Kidney epithelial cell (primary cell): ENCODE measurements around the gene KRTAP19-8. TPM values are rescaled to one million over a fixed set of nuclear protein-coding genes. Genes with fewer than 3 reads are reported as not detected.

Source experiments
- DNase-seq: peaks from one replicate; pipeline ENCODE4 v3.0.0-alpha.2; 2010; ENCODE audit warnings: low read depth
- H3K27me3 ChIP-seq: 2 replicates; pipeline ENCODE4 v1.6.0; 2011; ENCODE audit warnings: low read length; ENCODE audit not compliant: control insufficient read depth, insufficient read depth
- H3K36me3 ChIP-seq: 2 replicates; pipeline ENCODE4 v1.5.1; 2011; ENCODE audit warnings: low read length; ENCODE audit not compliant: control insufficient read depth, insufficient read depth
- H3K4me3 ChIP-seq: 2 replicates; pipeline ENCODE4 v1.5.1; 2011; ENCODE audit warnings: low read depth, mild to moderate bottlenecking, control low read depth, low read length
- total RNA-seq: library from RNA; depleted of rRNA; stranded (reverse); fragments of >200 nt; gene quantifications from 2 replicates; pipeline ENCODE4 v1.2.3, GENCODE V29; 2015
- TF ChIP-seq, protein P1 (sequence below): IDR thresholded peaks from 2 replicates; pipeline ENCODE4 v1.5.1; 2011; ENCODE audit warnings: mild to moderate bottlenecking, moderate library complexity, low read length, control low read depth, inconsistent platforms; ENCODE audit not compliant: insufficient read depth, poor library complexity, severe bottlenecking

KRTAP19-8 gene
- total RNA-seq, 1 donor from 2014 or later = not detected

DNA sequence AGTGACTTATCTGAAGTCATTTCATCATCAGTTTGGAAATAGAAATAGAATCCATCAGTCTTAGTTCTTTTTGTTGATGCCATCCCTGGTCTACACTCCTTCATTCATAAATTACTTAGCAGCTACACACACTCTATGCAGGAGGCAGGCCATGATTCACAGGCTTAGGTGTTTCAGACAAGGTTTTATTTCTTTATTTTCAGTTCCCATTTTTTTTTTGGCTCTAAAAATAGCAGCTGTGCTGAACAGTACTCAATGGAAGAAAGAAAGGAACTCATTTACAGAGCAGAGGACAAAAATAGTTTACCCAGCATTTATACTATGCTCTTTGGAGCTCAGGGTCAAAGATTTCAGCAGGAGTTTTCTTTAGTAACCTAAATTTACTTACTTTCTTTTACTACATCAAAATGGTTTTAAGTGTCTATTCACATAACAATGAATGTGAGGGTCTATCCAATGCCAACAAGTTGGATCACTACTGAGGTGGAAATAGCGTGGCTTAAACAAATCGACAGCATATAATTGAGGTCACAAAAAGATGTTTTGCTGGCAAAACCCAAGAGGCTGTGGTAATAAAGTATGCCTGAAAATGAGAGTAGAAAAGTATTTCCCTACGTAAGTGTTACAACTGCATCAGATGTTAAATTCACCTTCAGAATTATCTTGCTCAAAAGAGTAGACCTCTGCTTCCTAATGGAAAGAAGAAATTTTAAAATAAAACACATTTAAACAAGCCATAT is 7.7 kb downstream of the KRTAP19-8 start:
- H3K36me3 ChIP-seq = no peaks in the 10 kb centered on the region
- H3K4me3 ChIP-seq = no peak overlapping the region
- no peaks in the 10 kb centered on the region for H3K27me3 ChIP-seq
- no peak for DNase-seq
- TF ChIP-seq, protein P1, sequence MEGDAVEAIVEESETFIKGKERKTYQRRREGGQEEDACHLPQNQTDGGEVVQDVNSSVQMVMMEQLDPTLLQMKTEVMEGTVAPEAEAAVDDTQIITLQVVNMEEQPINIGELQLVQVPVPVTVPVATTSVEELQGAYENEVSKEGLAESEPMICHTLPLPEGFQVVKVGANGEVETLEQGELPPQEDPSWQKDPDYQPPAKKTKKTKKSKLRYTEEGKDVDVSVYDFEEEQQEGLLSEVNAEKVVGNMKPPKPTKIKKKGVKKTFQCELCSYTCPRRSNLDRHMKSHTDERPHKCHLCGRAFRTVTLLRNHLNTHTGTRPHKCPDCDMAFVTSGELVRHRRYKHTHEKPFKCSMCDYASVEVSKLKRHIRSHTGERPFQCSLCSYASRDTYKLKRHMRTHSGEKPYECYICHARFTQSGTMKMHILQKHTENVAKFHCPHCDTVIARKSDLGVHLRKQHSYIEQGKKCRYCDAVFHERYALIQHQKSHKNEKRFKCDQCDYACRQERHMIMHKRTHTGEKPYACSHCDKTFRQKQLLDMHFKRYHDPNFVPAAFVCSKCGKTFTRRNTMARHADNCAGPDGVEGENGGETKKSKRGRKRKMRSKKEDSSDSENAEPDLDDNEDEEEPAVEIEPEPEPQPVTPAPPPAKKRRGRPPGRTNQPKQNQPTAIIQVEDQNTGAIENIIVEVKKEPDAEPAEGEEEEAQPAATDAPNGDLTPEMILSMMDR = no peak

- TF ChIP-seq, protein P1 = no peak
- Histone ChIP-seq H3K27me3 (no peaks in the 10 kb centered on the region), H3K4me3 (no peak overlapping the region), H3K36me3 (no peaks in the 10 kb centered on the region)
- DNase-seq = no peak
Measured at GRCh38 chr21:31023680-31024079, 14.6 kb downstream of the KRTAP19-8 start.

GRCh38 chr21:31022306-31022705 is 16.0 kb downstream of the KRTAP19-8 start:
- Histone ChIP-seq H3K36me3 (no peaks in the 10 kb centered on the region), H3K4me3 (no peak overlapping the region), H3K27me3 (no peaks in the 10 kb centered on the region)
- TF ChIP-seq, protein P1 = no peak
- no peak for DNase-seq

DNA sequence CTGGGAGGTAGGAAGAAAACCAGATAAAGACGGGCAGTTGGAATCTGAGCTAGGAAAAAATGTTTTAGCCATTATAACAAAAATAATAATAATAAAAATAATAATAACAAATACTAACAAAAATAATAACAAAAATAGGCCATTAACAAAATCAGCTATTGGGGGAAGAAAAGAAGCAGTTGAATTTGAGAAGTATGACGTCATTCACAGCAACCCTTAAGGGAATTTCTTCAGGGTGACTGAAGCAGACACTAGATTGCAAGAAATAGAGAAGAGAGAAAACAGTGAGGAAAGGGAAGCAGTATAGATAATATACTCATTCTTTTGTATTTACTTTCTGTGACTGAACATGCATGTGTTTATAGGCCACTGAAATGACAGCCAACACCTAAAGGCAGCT is 20.0 kb downstream of the KRTAP19-8 start:
- H3K27me3 ChIP-seq = no peaks in the 10 kb centered on the region
- TF ChIP-seq, protein P1 = no peak
- no peaks in the 10 kb centered on the region for H3K36me3 ChIP-seq
- no peak for DNase-seq
- H3K4me3 ChIP-seq = no peak overlapping the region

- DNase-seq = no peak
- H3K36me3 ChIP-seq = no peaks in the 10 kb centered on the region
- no peaks in the 10 kb centered on the region for H3K27me3 ChIP-seq
- H3K4me3 ChIP-seq = no peak overlapping the region
- TF ChIP-seq, protein P1 = no peak
Measured at GRCh38 chr21:31014891-31015290, 23.4 kb downstream of the KRTAP19-8 start.
